ENCODE measurements around the gene AIMP1. TPM values are rescaled to one million over a fixed set of nuclear protein-coding genes. Genes with fewer than 3 reads are reported as not detected.
"Not testable (repeated sequence)": the region's sequence is repeated elsewhere in the genome, so short reads cannot be mapped to it uniquely, and the experiment has no call there.

AIMP1 gene
- total RNA-seq, 3 donors from 2014 or later = 25.3 to 34.4 (median 28.2) TPM

DNA sequence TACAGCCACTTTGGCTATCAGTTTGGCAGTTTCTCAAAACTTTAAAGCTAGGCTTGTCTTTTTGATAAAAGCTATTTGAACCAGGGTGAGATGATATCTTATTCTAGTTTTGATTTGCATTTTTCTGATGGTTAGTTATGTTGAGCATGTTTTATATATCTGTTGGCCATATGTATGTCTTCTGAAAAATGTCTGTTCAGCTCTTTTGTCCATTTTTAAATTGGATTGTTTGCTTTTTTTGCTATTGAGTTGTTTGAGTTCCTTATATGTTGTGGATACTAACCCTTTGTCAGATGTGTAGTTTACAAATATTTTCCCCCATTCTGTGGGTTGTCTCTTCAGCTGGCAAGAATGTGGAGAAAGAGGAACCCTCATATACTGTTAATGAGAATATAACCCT lies 63.8 kb downstream of the AIMP1 start:
- Histone ChIP-seq H3K27ac (no peak overlapping the region), H3K36me3 (no peaks in the 10 kb centered on the region), H3K27me3 (no peaks in the 10 kb centered on the region), H3K9me3 (peaks cover 0 to 4% of the 10 kb centered on the region in 2 donors), H3K4me1 (no peaks in the 10 kb centered on the region), H3K4me3 (no peak overlapping the region)
- DNase-seq (ENCODE audit: low spot score in 2 of 2) = no peak
- TF ChIP-seq POLR2AphosphoS5 (IDR thresholded peaks at IDR 0.05) = no peak
- no peak for TF ChIP-seq POLR2A (IDR thresholded peaks at IDR 0.05)
- TF ChIP-seq, protein P1, sequence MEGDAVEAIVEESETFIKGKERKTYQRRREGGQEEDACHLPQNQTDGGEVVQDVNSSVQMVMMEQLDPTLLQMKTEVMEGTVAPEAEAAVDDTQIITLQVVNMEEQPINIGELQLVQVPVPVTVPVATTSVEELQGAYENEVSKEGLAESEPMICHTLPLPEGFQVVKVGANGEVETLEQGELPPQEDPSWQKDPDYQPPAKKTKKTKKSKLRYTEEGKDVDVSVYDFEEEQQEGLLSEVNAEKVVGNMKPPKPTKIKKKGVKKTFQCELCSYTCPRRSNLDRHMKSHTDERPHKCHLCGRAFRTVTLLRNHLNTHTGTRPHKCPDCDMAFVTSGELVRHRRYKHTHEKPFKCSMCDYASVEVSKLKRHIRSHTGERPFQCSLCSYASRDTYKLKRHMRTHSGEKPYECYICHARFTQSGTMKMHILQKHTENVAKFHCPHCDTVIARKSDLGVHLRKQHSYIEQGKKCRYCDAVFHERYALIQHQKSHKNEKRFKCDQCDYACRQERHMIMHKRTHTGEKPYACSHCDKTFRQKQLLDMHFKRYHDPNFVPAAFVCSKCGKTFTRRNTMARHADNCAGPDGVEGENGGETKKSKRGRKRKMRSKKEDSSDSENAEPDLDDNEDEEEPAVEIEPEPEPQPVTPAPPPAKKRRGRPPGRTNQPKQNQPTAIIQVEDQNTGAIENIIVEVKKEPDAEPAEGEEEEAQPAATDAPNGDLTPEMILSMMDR (IDR thresholded peaks at IDR 0.05) = no peak
- intact Hi-C loops (cut with DNase I; ENCODE audit: low total_unique reads) = no loop called here

DNA sequence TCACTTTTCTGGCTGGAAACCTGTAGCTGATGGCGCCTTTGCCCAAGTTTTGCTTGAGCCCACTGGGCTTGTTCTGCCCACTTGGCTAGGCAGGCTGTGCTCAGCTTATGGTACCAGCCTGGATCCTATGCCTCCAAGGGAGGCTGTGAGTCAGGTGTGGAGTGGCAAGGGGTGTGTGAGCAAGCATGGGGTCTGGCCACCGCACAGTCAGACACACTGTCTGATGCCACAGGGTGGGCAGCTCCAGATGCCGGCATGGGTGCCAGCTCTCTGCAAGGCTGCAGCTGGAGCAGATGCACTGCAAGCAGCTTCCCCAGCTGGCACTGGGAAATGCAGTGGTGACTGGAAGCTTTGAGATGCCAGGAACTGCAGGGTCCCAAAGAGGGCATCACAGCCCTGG lies 68.5 kb downstream of the AIMP1 start:
- no peak for DNase-seq (ENCODE audit: low spot score in 2 of 2)
- Histone ChIP-seq H3K27me3 (no peaks in the 10 kb centered on the region), H3K4me3 (no peak overlapping the region), H3K27ac (no peak overlapping the region), H3K4me1 (no peaks in the 10 kb centered on the region), H3K9me3 (peaks cover 0 to 10% of the 10 kb centered on the region in 2 donors), H3K36me3 (no peaks in the 10 kb centered on the region)
- intact Hi-C loops (cut with DNase I; ENCODE audit: low total_unique reads) = no loop called here
- TF ChIP-seq, protein P1 (IDR thresholded peaks at IDR 0.05) = no peak
- TF ChIP-seq POLR2A (IDR thresholded peaks at IDR 0.05) (no peak), POLR2AphosphoS5 (IDR thresholded peaks at IDR 0.05) (no peak)

DNA sequence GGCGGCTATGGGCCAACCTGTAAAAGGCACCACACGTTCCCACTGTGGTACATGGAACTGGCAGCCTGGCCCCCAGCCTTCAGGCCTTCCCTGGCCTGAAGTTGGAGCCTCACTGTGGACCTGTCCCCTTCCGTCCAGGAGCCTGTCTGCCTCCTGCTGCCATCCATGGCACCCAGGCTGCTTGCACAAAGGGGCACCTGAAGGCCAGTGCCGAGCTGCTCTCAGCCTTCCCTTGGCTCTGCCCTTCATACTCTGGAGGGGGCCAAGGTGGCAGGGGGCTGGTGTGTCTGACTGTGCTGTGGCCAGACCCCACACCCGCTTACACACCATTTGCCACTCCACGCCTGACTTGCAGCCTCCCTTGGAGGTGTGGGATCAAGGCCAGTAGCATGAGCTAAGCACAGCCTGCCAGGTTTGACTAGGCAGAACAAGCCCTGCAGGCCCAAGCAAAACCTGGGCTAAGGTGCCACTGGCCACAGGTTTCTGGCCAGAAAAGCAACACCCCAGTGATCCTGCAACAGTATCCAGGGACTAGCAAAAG lies 69.6 kb downstream of the AIMP1 start:
- DNase-seq (ENCODE audit: low spot score in 2 of 2) = no peak
- Histone ChIP-seq H3K9me3 (peaks cover 0 to 10% of the 10 kb centered on the region in 2 donors), H3K36me3 (no peaks in the 10 kb centered on the region), H3K27me3 (no peaks in the 10 kb centered on the region), H3K27ac (no peak overlapping the region), H3K4me3 (no peak overlapping the region), H3K4me1 (no peaks in the 10 kb centered on the region)
- intact Hi-C loops (cut with DNase I; ENCODE audit: low total_unique reads) = no loop called here
- TF ChIP-seq, protein P1 (IDR thresholded peaks at IDR 0.05) = no peak
- TF ChIP-seq POLR2A (IDR thresholded peaks at IDR 0.05) = no peak
- TF ChIP-seq POLR2AphosphoS5 (IDR thresholded peaks at IDR 0.05) = no peak

DNA sequence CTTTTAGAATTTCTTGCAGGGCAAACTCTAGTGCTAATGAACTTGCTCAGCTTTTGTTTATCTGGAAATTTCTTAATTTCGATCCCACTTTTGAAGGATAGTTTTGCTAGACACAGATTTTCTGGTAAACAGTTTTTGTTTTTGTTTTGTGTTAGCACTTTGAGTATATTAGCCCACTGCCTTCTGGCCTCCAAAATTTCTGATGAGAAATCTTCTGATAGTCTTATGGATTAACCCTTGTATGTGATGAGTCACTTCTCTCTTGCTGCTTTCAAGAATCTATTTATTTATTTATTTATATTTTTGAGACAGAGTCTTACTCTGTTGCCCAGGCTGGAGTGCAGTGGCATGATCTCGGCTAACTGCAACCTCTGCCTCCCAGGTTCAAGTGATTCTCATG lies 79.2 kb downstream of the AIMP1 start:
- intact Hi-C loops (cut with DNase I; ENCODE audit: low total_unique reads) = no loop called here

DNA sequence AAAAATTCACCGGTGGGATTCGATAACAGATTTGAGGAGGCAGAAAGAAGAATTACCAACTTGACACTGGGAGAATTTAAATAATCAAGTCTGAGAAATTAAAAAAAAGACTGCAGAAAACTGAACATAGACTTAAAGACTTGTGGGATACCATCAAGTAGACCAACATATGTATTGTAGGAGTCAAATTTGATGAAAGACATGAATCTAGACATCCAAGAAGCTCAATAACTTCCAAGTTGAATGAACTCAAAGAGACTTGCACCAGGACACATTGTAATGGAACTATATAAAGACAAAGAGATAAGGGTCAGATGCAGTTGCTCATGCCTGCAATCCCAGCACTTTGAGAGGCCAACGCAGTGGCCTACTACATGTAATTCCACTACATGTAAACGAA lies 82.5 kb downstream of the AIMP1 start:
- intact Hi-C loops (cut with DNase I; ENCODE audit: low total_unique reads); H3K4me1 ChIP-seq; H3K27me3 ChIP-seq; H3K36me3 ChIP-seq; H3K4me3 ChIP-seq; H3K27ac ChIP-seq; DNase-seq (ENCODE audit: low spot score in 2 of 2): not testable (repeated sequence)
- peaks cover 9 to 49% of the 10 kb centered on the region in 2 donors for H3K9me3 ChIP-seq

More for the DNA sequence above, 79.2 kb downstream of the AIMP1 start:
- H3K36me3 ChIP-seq = no peaks in the 10 kb centered on the region
- TF ChIP-seq POLR2AphosphoS5 (IDR thresholded peaks at IDR 0.05) = no peak
- TF ChIP-seq, protein P1 (IDR thresholded peaks at IDR 0.05) = no peak
- TF ChIP-seq POLR2A (IDR thresholded peaks at IDR 0.05) = no peak
- no peaks in the 10 kb centered on the region for H3K4me1 ChIP-seq
- H3K27ac ChIP-seq = no peak overlapping the region
- H3K4me3 ChIP-seq = no peak overlapping the region
- no peaks in the 10 kb centered on the region for H3K27me3 ChIP-seq
- DNase-seq (ENCODE audit: low spot score in 2 of 2) = no peak
- peaks cover 9 to 52% of the 10 kb centered on the region in 2 donors for H3K9me3 ChIP-seq

Other genes with a start within 250 kb of the AIMP1 start
- gene TBCK, start 341 bp upstream of the AIMP1 start, total RNA-seq = 10 to 100 TPM; 46.9 to 82.3 (median 57.0) TPM
- not detected for gene GIMD1, start 52.2 kb downstream of the AIMP1 start, total RNA-seq